GM06990 (cell line): ENCODE results near the gene SPATA32.
A peak's percentile ranks its signal among the peaks of the same experiment; 100 is the strongest.

Experiments
- DNase-seq: peaks from one replicate; pipeline ENCODE4 v3.0.0-alpha.2; 2011; ENCODE audit not compliant: insufficient read length; ENCODE audit errors: extremely low read depth
- H3K27me3 ChIP-seq: replicated peaks from 2 replicates; pipeline ENCODE4 v1.6.0; 2011; ENCODE audit warnings: low read length; ENCODE audit not compliant: control insufficient read depth, insufficient read depth
- H3K36me3 ChIP-seq: 2 replicates; pipeline ENCODE4 v1.5.1; 2011; ENCODE audit warnings: low read length; ENCODE audit not compliant: control insufficient read depth, insufficient read depth
- H3K4me3 ChIP-seq: replicated peaks from 2 replicates; pipeline ENCODE4 v1.5.1; 2011; ENCODE audit warnings: low read depth, mild to moderate bottlenecking, control low read depth, low read length
- CTCF ChIP-seq: IDR thresholded peaks from 2 replicates; pipeline ENCODE4 v1.5.1; 2011; ENCODE audit warnings: low read length, control low read depth, mild to moderate bottlenecking, inconsistent platforms; ENCODE audit not compliant: insufficient read depth, poor library complexity, severe bottlenecking

The SPATA32 gene

DNA sequence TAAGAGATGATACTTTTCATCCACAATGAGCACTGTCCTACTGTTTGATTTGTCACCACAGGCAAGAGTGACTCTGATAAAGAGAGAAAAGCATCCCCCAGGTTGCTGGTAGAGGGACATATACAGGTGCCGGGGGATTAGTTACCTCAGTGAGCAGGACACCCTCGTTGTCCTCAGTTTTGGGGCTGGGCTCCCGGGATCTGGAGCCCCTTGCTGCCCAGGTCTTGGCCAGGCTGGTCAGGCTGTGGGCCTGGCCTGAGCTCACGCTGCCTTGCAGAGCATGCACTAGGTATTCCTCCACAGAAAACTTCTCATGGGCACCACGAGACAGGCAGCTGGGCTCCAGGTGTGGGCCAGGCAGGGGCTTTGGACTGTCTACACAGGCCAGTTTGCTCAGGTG lies 24.4 kb upstream of the SPATA32 start:
- H3K36me3 ChIP-seq = peaks cover 64% of the 10 kb centered on the region
- TF ChIP-seq CTCF = no peak
- H3K27me3 ChIP-seq = no peaks in the 10 kb centered on the region
- DNase-seq = no peak
- no peak overlapping the region for H3K4me3 ChIP-seq

DNA sequence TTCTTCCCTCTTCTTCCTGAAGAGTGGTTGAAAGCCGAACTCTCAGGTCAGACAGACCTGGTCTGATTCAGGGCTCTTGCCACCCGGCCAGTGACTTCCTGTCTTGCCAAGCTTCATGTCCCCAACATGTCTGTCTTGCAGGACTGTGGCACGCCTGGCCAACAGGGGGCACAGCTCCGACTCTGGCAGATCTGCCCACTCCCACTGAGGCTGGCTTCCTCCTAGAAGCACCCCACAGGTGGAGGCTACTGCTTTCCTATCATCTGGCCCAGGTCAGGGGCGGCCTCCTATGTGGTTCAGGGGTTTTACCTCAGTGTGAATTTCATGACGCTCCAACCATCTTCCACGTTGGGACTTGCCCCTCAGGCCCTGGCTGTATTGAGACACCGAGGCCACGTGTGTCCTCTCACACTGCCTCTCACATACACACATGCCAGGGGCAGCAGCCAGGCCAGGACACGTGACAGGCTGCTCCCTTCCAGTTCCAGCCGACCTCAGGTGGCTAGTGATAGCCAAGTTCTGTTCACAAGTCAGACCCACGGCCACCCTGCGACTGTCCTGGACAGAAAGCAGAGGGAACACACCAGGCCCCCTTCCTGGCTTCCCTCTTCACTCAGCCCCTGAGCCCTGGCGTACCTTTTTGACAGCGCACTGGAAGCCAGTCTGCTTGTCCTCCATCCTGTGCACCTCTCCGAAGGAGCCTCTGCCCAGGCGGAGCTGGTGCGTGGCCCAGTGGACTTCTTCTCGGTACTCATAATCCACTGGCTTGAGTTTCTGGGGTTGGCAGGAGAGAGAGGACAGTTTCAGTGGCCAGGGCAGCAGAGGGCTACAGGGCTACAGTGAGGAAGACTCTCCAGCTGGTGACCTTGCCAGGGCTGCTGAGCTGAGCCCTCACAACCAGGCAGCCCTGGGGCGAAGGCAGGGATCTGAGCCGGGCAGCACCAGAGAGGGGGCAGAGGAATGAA lies 22.6 kb upstream of the SPATA32 start:
- Histone ChIP-seq H3K36me3 (peaks cover 56% of the 10 kb centered on the region), H3K27me3 (no peaks in the 10 kb centered on the region), H3K4me3 (no peak overlapping the region)
- TF ChIP-seq CTCF = peak; percentile 52
- no peak for DNase-seq

DNA sequence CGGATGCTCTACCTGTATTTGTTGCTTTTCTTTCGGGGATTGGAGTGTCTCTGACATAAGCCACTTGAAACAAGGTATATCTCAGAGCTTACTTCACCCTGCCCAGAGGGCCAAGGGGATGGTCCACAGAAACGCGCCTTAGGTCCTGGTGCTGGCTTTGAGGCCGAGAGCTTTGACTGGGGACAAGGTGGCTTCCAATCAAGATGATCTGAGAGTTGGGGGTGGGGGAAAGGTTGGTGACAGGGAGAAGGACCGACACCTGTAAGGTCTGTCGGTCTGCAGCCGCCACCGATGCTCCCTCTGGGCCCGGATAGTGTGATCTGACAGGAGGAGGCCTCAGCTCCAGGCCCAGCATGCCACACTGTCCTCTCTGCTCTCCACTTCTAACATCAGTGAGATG lies 21.8 kb upstream of the SPATA32 start:
- no peak for DNase-seq
- Histone ChIP-seq H3K4me3 (no peak overlapping the region), H3K27me3 (no peaks in the 10 kb centered on the region), H3K36me3 (peaks cover 51% of the 10 kb centered on the region)
- no peak for TF ChIP-seq CTCF

DNA sequence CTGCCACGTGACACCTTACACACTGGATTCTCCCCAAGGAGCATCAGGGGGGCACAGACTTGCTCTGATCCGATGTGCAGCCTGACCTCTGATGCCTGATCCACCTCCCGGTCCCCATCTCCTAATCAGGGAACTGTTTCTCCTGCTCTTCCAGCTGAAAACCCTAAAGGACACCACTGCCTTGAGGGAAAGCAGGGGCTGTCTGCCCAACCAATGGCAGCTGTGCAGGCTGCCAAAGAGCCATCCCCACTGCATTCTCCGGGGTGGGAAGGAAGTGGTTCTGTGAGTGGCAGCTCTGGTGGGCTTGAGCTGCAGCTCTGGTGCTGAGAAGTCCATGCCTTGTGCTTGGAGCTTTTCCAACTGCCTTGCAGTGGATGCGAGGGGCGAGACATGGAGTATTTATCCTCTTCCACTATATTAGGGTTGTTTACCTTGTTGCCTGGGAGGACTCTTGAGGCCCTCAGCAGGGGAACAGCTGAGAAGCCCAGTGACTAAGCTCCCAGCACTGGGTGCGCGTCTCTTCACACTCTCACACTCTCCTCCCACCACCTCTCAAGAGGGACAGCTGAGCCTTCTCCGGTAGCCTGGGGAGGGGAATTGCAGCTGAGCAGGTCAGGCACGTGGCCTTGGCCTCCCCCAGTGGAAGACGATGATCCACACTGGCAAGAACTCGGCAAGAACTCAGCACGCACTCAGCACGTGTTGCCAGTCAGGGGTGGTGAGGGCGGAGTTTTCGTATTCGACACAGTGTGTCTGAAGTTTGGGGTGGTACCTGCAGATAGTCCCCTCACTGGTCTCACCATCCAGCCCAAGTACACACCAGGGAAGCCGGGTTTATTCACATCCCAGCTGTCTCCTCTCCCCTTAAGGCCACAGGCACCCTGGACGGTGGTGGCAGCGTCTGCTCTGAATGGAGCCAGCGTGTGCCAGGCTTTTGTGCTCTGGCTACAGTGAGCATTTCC lies 21.1 kb upstream of the SPATA32 start:
- Histone ChIP-seq H3K4me3 (no peak overlapping the region), H3K36me3 (peaks cover 49% of the 10 kb centered on the region), H3K27me3 (no peaks in the 10 kb centered on the region)
- TF ChIP-seq CTCF = no peak
- no peak for DNase-seq

- DNase-seq = no peak
- Histone ChIP-seq H3K27me3 (no peaks in the 10 kb centered on the region), H3K36me3 (peaks cover 29% of the 10 kb centered on the region), H3K4me3 (no peak overlapping the region)
- no peak for TF ChIP-seq CTCF
Measured at GRCh38 chr17:45279898-45280297, 18.0 kb upstream of the SPATA32 start.
